Measurements from ENCODE around the gene PIGQ.

PIGQ gene

DNA sequence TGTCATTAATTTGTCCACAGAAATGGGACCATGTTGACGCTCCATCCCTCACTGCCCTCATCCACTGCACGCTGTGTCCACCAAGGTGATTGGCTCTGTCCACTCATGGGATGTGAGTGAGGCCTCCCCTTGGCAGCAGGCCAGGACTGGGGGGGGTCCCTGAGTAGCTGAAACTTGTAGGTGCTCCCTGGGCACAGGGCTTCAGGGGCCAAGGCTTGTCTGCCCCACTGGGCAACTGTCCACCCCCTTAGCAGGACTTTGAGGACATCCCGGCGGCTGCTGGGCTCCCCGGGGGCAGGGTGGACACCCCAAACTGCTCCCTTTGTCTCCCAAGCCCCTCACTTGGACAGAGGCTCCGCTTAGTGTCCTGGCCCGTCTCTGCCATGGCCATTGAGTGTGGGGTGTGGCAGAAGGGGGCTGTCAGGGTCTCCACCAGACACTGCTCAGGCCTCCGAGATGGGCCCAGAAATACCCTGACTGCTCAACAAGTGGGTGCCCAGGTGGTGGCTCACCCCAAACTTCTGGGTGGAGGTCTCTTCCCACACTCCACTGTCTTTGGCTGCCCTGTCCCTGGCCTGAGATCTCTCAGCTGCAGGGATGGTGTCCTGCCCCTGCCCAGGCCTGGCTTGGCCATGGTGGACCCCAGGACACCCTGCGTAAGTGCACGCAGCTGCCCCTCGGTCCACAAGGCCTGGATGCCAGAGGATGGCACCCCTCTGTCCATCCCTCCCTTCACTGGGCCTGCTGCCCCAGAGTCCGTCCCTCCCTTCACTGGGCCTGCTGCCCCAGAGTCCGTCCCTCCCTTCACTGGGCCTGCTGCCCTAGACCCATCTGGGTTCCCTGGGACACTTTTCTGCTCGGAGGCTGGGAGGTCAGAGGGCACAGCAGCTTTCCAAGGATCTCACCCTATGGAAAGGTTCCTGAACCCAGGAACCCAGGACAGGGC lies 17.1 kb downstream of the PIGQ start:
- in situ Hi-C loops (cut with MboI; ENCODE audit: low sequenced_read_pairs, unreplicated experiment): no loop called here
- no peak for TF ChIP-seq CTCF (IDR thresholded peaks at IDR 0.05; ENCODE audit: borderline replicate concordance, control extremely low read depth, extremely low read depth, insufficient read depth, missing control alignments)

GRCh38 chr16:588639-588888 lies 18.8 kb downstream of the PIGQ start:
- peak; percentile 62 for DNase-seq (ENCODE audit: low spot score)
- no peak for TF ChIP-seq CTCF (IDR thresholded peaks at IDR 0.05; ENCODE audit: borderline replicate concordance, control extremely low read depth, extremely low read depth, insufficient read depth, missing control alignments)
- in situ Hi-C loops (cut with MboI; ENCODE audit: low sequenced_read_pairs, unreplicated experiment): no loop called here

More for the DNA sequence above, 17.1 kb downstream of the PIGQ start:
- DNase-seq (ENCODE audit: low spot score): no peak

- DNase-seq (ENCODE audit: low spot score): peak; percentile 93
- in situ Hi-C loops (cut with MboI; ENCODE audit: low sequenced_read_pairs, unreplicated experiment): no loop called here
- TF ChIP-seq CTCF (IDR thresholded peaks at IDR 0.05; ENCODE audit: borderline replicate concordance, control extremely low read depth, extremely low read depth, insufficient read depth, missing control alignments): no peak
Observed at GRCh38 chr16:588889-589657, 19.3 kb downstream of the PIGQ start.

- in situ Hi-C loops (cut with MboI; ENCODE audit: low sequenced_read_pairs, unreplicated experiment): no loop called here
- no peak for TF ChIP-seq CTCF (IDR thresholded peaks at IDR 0.05; ENCODE audit: borderline replicate concordance, control extremely low read depth, extremely low read depth, insufficient read depth, missing control alignments)
- peak; percentile 99 for DNase-seq (ENCODE audit: low spot score)
Observed at GRCh38 chr16:589658-590187, 20.0 kb downstream of the PIGQ start, which contains the start of gene RAB40C. Gene RAB40C (plus strand): TSS chr16:590066. CDS start chr16:590292, 226 bp downstream.

GRCh38 chr16:590188-590814 lies 20.5 kb downstream of the PIGQ start:
- in situ Hi-C loops (cut with MboI; ENCODE audit: low sequenced_read_pairs, unreplicated experiment): no loop called here
- DNase-seq (ENCODE audit: low spot score): no peak
- peak; percentile 17 for TF ChIP-seq CTCF (IDR thresholded peaks at IDR 0.05; ENCODE audit: borderline replicate concordance, control extremely low read depth, extremely low read depth, insufficient read depth, missing control alignments)

DNA sequence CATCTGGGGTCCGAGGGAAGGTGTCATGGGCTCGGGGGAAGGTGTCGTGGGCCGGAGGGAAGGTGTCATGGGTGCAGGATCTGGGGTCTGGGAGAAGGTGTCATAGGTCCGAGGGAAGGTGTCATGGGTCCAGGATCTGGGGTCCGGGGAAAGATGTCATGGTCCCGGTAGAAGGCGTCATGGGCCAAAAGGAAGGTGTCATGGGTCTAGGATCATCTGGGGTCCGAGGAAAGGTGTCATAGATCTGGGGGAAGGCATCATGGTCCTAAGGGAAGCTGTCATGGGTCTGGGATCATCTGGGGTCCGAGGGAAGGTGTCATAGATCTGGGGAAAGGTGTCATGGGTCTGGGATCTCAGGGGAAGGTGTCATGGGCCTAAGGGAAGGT lies 21.0 kb downstream of the PIGQ start:
- no peak for TF ChIP-seq CTCF (IDR thresholded peaks at IDR 0.05; ENCODE audit: borderline replicate concordance, control extremely low read depth, extremely low read depth, insufficient read depth, missing control alignments)
- no peak for DNase-seq (ENCODE audit: low spot score)
- in situ Hi-C loops (cut with MboI; ENCODE audit: low sequenced_read_pairs, unreplicated experiment): no loop called here
